Left lung (tissue), 10 donors: Measurements from ENCODE around the gene MCOLN2. TPM values are rescaled to one million over a fixed set of nuclear protein-coding genes. Genes with fewer than 3 reads are reported as not detected.

Experiments
- ATAC-seq: fragments of 200-7000 bp; cut with Tn5 transposase; one replicate; pipeline ENCODE4 v1.9.1; 2020; ENCODE audit warnings: moderate library complexity
- DNase-seq, 4 donors: peaks; one replicate each; pipeline ENCODE4 v3.0.0-alpha.2; 2013 to 2020
- H3K27ac ChIP-seq, 2 donors: fragments of 200-600 bp; sonication (generic) in 1 of 2; one replicate each; pipeline versions ENCODE4 v1.5.0 to v1.8.0; 2020 to 2021
- H3K27me3 ChIP-seq, 2 donors: fragments of 200-600 bp; sonication (generic) in 1 of 2; one replicate each; pipeline versions ENCODE4 v1.5.0 to v1.8.0; 2020 to 2021
- H3K36me3 ChIP-seq, 2 donors: fragments of 200-600 bp; sonication (generic) in 1 of 2; one replicate each; pipeline versions ENCODE4 v1.5.0 to v1.8.0; 2020 to 2021
- H3K4me1 ChIP-seq, 2 donors: fragments of 200-600 bp; one replicate each; pipeline ENCODE4 v1.8.0; 2021
- H3K4me3 ChIP-seq, 2 donors: fragments of 200-600 bp; sonication (generic) in 1 of 2; one replicate each; pipeline versions ENCODE4 v1.5.0 to v1.8.0; 2020 to 2021; ENCODE audit warnings: mild to moderate bottlenecking in 1 of 2
- H3K9me3 ChIP-seq, 2 donors: fragments of 200-600 bp; sonication (generic) in 1 of 2; one replicate each; pipeline versions ENCODE4 v1.5.0 to v1.8.0; 2020 to 2021
- intact Hi-C, 2 donors: fragments of 100-400 bp; cut with DNase I; formaldehyde crosslinking; loops; one replicate each; pipeline versions ENCODE4 v1.11.2 to v1.14.2; 2022
- polyA plus RNA-seq, 6 donors: library from polyadenylated mRNA; unstranded; fragments of 120-200 nt; gene quantifications; one replicate each; pipeline ENCODE4 v1.2.1, GENCODE V29; 2013; ENCODE audit not compliant: insufficient read length in 6 of 6
- total RNA-seq, 2 donors: library from RNA; stranded (reverse); fragmentation: NEBNext Ultra II Directional; extraction: Animal tissue kit (Norgen Biotek cat#: 25700); gene quantifications; one replicate each; pipeline ENCODE4 v1.2.1, GENCODE V29; 2021
- TF ChIP-seq, protein P1 (sequence below), 2 donors: fragments of 200-600 bp; sonication (generic) in 1 of 2; IDR thresholded peaks; one replicate each; pipeline versions ENCODE4 v1.5.0 to v1.8.0; 2021; ENCODE audit warnings: antibody characterized with exemption in 2 of 2
- donor health status: DM: no; HTN: yes; CAD: no.
- donor health status: DM: no; HTN: no; CAD: no.

The MCOLN2 gene
- total and polyA plus RNA-seq, 8 donors: 2.8 to 5.9 (median 3.8) TPM

DNA sequence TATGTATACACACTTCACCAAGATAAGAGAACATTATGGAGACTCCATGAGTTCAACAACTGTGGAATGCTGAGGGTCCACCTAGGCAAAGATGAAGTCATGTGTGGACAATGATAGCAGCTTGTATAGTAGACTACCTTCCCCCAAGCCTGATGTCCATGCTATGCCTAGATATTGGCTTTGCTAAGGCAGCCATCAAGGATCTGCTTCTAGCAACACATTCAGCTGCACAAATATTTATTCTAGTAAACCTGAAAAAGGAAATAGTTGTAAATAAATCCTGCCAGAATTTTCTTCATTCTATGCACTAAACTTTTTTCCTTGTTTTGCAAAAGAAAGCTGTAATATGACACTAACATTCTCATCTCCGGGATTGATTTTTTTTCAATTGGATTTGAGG, 96.9 kb downstream of the MCOLN2 start:
- H3K27ac ChIP-seq: no peak overlapping the region
- H3K27me3 ChIP-seq: peaks cover 0 to 4% of the 10 kb centered on the region in 2 donors
- intact Hi-C loops: no loop called here
- DNase-seq (no peak), ATAC-seq (no peak)
- TF ChIP-seq, protein P1, sequence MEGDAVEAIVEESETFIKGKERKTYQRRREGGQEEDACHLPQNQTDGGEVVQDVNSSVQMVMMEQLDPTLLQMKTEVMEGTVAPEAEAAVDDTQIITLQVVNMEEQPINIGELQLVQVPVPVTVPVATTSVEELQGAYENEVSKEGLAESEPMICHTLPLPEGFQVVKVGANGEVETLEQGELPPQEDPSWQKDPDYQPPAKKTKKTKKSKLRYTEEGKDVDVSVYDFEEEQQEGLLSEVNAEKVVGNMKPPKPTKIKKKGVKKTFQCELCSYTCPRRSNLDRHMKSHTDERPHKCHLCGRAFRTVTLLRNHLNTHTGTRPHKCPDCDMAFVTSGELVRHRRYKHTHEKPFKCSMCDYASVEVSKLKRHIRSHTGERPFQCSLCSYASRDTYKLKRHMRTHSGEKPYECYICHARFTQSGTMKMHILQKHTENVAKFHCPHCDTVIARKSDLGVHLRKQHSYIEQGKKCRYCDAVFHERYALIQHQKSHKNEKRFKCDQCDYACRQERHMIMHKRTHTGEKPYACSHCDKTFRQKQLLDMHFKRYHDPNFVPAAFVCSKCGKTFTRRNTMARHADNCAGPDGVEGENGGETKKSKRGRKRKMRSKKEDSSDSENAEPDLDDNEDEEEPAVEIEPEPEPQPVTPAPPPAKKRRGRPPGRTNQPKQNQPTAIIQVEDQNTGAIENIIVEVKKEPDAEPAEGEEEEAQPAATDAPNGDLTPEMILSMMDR (IDR thresholded peaks at IDR 0.05): no peak
- H3K36me3 ChIP-seq: no peaks in the 10 kb centered on the region
- peaks cover 0 to 4% of the 10 kb centered on the region in 2 donors for H3K9me3 ChIP-seq
- no peak overlapping the region for H3K4me3 ChIP-seq
- H3K4me1 ChIP-seq: no peaks in the 10 kb centered on the region

DNA sequence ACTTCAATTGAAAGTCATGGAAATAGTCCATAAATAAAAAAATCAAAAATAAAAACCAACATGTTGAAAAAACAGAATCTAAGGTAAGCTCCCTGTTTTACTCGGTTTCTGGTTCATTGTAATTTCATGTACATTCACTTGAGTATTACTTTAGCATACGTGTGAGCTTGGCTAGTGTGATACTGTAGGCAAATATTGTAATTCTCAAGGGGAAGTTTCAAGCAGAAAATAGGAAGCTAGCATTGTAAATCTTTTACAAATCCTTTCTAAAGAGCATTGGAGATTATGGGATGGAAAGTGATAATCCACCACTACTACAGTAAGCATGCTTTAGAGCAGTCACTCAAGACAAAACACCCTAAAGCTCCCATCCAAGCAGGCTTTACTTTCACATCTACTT, 100.6 kb downstream of the MCOLN2 start:
- Histone ChIP-seq H3K9me3 (no peaks in the 10 kb centered on the region), H3K4me1 (peaks cover 0 to 13% of the 10 kb centered on the region in 2 donors), H3K27me3 (peaks cover 28 to 35% of the 10 kb centered on the region in 2 donors), H3K27ac (no peak overlapping the region), H3K36me3 (no peaks in the 10 kb centered on the region), H3K4me3 (no peak overlapping the region)
- intact Hi-C loops: no loop called here
- ATAC-seq (no peak), DNase-seq (no peak)
- TF ChIP-seq, protein P1 (IDR thresholded peaks at IDR 0.05): no peak

DNA sequence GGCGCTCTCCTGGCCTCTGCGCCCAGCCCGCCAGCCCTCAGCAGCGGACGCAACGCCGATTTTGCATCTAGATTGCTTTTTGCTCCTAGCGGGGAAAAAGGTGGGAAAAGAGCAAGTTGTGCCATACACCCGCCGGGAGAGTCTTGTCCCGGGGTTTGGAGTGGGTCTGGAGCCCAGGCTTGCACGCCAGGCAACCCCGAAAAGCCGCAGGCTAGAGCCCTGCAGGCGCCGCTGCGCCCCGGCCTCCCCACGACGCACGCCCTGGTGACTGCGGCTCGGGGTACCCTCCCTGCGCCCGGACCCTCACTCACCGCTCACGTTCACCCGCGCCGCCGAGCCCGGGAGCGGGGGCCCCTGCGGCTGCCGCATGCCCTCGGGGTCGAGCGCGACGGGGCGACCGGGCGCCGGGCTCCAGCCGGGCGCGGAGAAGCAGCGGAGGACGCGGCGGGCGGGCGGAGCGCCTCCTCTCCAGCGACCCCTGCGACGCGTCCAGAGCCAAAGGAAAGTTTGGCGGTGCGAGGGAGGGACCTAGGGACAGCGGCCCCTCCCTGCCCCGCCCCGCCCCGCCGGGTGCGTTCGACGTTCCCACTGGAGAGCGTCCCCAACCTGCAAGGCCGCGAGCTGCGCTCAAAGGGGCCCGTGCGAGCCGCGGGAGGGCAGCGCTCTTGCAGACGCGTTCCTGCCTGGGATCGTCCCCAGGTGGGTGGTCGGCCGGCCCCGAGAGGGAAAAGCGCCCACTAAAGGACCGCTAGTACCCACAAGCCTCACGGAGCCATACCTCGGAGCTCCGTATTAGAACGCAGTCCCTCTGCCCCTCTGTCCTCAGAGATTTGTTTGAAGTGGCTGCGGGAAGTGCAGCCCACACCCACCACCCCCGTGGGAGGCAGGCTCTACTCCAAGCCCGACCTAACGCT, 104.0 kb downstream of the MCOLN2 start, which contains the start of gene LPAR3:
Gene LPAR3 (minus strand): TSS at position 502 of the 914 bp plus-strand sequence. CDS start 27,086 bp downstream, outside the sequence.
- Histone ChIP-seq H3K4me1 (peaks cover 0 to 13% of the 10 kb centered on the region in 2 donors), H3K36me3 (no peaks in the 10 kb centered on the region), H3K9me3 (no peaks in the 10 kb centered on the region), H3K27me3 (peaks cover 28 to 40% of the 10 kb centered on the region in 2 donors), H3K27ac (no peak within 1 kb of the TSS), H3K4me3 (peak within 1 kb of the TSS; percentile 21 to 31)
- ATAC-seq (peak; percentile 35), DNase-seq (peak in 2 of 4 donors; percentile 50 to 76)
- intact Hi-C loops: no loop called here
- TF ChIP-seq, protein P1 (IDR thresholded peaks at IDR 0.05): no peak

DNA sequence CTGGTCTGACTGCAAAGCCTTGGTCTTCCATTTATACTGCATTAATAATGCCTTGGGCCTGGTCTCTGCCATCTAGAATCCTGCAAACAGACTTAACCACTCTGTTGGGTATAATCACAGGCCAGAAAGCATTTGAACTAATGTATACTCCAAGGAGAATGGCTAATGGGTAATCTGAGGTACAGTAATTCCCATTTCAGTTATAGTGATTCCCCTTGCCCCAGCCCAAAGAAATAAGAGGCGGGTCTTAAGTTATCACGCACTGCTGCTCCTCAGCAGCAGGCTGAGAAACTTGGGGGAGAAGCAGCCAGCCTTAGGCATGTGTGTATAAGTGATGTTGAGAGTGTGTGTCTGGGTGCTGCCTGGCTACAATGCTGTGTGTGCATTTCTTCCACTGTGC, 106.3 kb downstream of the MCOLN2 start:
- intact Hi-C loops: no loop called here
- TF ChIP-seq, protein P1 (IDR thresholded peaks at IDR 0.05): no peak
- DNase-seq: no peak
- Histone ChIP-seq H3K27ac (no peak overlapping the region), H3K27me3 (peaks cover 28 to 40% of the 10 kb centered on the region in 2 donors), H3K9me3 (no peaks in the 10 kb centered on the region), H3K36me3 (no peaks in the 10 kb centered on the region), H3K4me3 (no peak overlapping the region), H3K4me1 (peaks cover 0 to 13% of the 10 kb centered on the region in 2 donors)
- no peak for ATAC-seq

DNA sequence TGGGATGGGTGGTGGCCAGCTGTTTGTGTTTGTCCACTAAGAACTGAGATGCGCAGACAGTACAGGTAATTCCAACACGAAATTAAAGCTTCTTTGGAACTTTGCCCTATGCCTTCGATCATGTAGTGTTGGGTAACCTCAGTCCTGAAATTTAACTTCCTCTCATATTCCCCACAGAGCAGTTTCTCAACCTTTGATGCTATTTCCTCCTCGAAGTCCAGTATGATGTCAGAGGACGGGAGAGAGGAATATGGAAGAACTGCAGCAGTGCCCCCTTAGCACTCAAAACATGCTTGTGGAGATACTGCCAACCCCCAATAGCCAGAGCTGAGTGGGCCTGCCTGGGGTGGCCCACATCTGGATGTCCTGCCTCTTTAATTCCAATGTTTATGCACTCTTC, 107.5 kb downstream of the MCOLN2 start:
- H3K36me3 ChIP-seq: no peaks in the 10 kb centered on the region
- intact Hi-C loops: no loop called here
- ATAC-seq (no peak), DNase-seq (no peak)
- H3K9me3 ChIP-seq: no peaks in the 10 kb centered on the region
- peaks cover 23 to 36% of the 10 kb centered on the region in 2 donors for H3K27me3 ChIP-seq
- H3K4me1 ChIP-seq: peaks cover 0 to 13% of the 10 kb centered on the region in 2 donors
- TF ChIP-seq, protein P1 (IDR thresholded peaks at IDR 0.05): no peak
- no peak overlapping the region for H3K27ac ChIP-seq
- no peak overlapping the region for H3K4me3 ChIP-seq
